Natural killer cell (primary cell): ENCODE measurements around the gene GALNT17. TPM values are rescaled to one million over a fixed set of nuclear protein-coding genes. Genes with fewer than 3 reads are reported as not detected.

Experiments used
- ATAC-seq, 3 donors: fragments of 150-1000 bp in 2 of 3; fragments of 200-7000 bp in 1 of 3; cut with Tn5 transposase; 1 replicate in 1 of 3; 2 replicates in 2 of 3; pipeline ENCODE4 v1.10.0; 2021; ENCODE audit warnings: mild to moderate bottlenecking in 2 of 3, moderate library complexity in 2 of 3
- DNase-seq, 2 donors: peaks; one replicate each; pipeline versions ENCODE4 v3.0.0 to v3.0.0-alpha.2; 2013 to 2021; ENCODE audit warnings: mixed read lengths in 1 of 2
- H3K27ac ChIP-seq: one replicate; pipeline ENCODE4 v1.5.1; 2013; ENCODE audit warnings: mild to moderate bottlenecking, low read length
- H3K27me3 ChIP-seq: one replicate; pipeline ENCODE4 v1.6.1; 2013; ENCODE audit warnings: low read length; ENCODE audit not compliant: control insufficient read depth, insufficient read depth
- H3K36me3 ChIP-seq: one replicate; pipeline ENCODE4 v1.6.1; 2013; ENCODE audit warnings: low read length; ENCODE audit not compliant: control insufficient read depth, insufficient read depth
- H3K4me1 ChIP-seq: one replicate; pipeline ENCODE4 v1.6.1; 2013; ENCODE audit warnings: low read length; ENCODE audit not compliant: control insufficient read depth, insufficient read depth
- H3K4me3 ChIP-seq: one replicate; pipeline ENCODE4 v1.5.1; 2013; ENCODE audit warnings: low read length
- H3K9me3 ChIP-seq: one replicate; pipeline ENCODE4 v1.6.1; 2013; ENCODE audit warnings: low read length; ENCODE audit not compliant: control insufficient read depth, insufficient read depth
- H3K27ac Mint-ChIP-seq, 2 donors: one replicate each; pipeline ENCODE4 v1.8.0; 2022; ENCODE audit warnings: mild to moderate bottlenecking in 2 of 2, mixed read lengths in 2 of 2, moderate library complexity in 1 of 2
- H3K27me3 Mint-ChIP-seq, 2 donors: one replicate each; pipeline ENCODE4 v1.8.0; 2022; ENCODE audit warnings: low read depth in 2 of 2, mixed read lengths in 2 of 2
- H3K36me3 Mint-ChIP-seq: one replicate; pipeline ENCODE4 v1.8.0; 2022; ENCODE audit warnings: mixed read lengths
- H3K4me1 Mint-ChIP-seq, 2 donors: one replicate each; pipeline ENCODE4 v1.8.0; 2022; ENCODE audit warnings: mixed read lengths in 2 of 2
- H3K4me3 Mint-ChIP-seq: one replicate; pipeline ENCODE4 v1.8.0; 2022; ENCODE audit warnings: mild to moderate bottlenecking, moderate library complexity, mixed read lengths
- H3K9me3 Mint-ChIP-seq, 2 donors: one replicate each; pipeline ENCODE4 v1.8.0; 2022; ENCODE audit warnings: mixed read lengths in 2 of 2
- WGBS: methylation state at CpG from one replicate; pipeline ENCODE4 v1.1.7; 2013; ENCODE audit warnings: missing lambda C conversion rate; ENCODE audit not compliant: insufficient coverage; 5-methylcytosine and 5-hydroxymethylcytosine counted together
- intact Hi-C: fragments of 100-400 bp; cut with micrococcal nuclease; formaldehyde crosslinking; loops from one replicate; pipeline ENCODE4 v1.14.2; 2022
- total RNA-seq, 4 donors: library from RNA; stranded (reverse); fragments of 120-200 nt in 1 of 4; gene quantifications; one replicate each; pipeline versions ENCODE4 v1.2.3 to v1.2.4, GENCODE V29; 2013 to 2022
- TF ChIP-seq, protein P1 (sequence below): fragments of 200-600 bp; IDR thresholded peaks from one replicate; pipeline ENCODE4 v1.8.0; 2022; ENCODE audit warnings: antibody characterized with exemption

GALNT17 gene
- total RNA-seq, 3 donors from 2014 or later (not counting 1 experiment from before 2014, with no cell fraction given), result not detected

DNA sequence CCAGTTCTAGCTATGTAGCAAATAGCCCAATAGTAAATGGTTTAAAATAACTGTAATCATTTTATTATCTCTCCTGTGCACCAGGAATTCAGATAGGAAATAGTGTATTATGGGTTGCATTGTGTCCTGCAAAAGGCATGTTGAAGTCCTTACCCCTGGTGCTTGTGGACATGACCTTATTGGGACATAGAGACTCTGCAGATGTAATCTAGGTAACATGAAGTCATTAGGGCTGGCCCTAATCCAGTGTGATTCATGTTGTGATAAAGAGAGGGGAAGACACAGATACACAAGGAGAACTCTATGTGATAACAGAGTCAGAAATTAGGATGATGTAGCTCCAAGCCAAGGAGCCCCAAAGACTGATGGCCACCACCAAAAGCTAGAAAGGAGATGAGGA, 462.8 kb downstream of the GALNT17 start:
- ATAC-seq, result no peak
- no peaks in the 10 kb centered on the region for H3K27me3 ChIP-seq
- TF ChIP-seq, protein P1, sequence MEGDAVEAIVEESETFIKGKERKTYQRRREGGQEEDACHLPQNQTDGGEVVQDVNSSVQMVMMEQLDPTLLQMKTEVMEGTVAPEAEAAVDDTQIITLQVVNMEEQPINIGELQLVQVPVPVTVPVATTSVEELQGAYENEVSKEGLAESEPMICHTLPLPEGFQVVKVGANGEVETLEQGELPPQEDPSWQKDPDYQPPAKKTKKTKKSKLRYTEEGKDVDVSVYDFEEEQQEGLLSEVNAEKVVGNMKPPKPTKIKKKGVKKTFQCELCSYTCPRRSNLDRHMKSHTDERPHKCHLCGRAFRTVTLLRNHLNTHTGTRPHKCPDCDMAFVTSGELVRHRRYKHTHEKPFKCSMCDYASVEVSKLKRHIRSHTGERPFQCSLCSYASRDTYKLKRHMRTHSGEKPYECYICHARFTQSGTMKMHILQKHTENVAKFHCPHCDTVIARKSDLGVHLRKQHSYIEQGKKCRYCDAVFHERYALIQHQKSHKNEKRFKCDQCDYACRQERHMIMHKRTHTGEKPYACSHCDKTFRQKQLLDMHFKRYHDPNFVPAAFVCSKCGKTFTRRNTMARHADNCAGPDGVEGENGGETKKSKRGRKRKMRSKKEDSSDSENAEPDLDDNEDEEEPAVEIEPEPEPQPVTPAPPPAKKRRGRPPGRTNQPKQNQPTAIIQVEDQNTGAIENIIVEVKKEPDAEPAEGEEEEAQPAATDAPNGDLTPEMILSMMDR, result no peak

GRCh38 chr7:71595176-71595575, 463.2 kb downstream of the GALNT17 start:
- ATAC-seq, result no peak
- no peaks in the 10 kb centered on the region for H3K36me3 Mint-ChIP-seq
- H3K9me3 ChIP-seq, result no peaks in the 10 kb centered on the region

More for the DNA sequence above, 462.8 kb downstream of the GALNT17 start:
- no peaks in the 10 kb centered on the region for H3K27me3 Mint-ChIP-seq
- H3K4me3 Mint-ChIP-seq, result no peak overlapping the region
- Histone ChIP-seq H3K9me3 (no peaks in the 10 kb centered on the region), H3K4me1 (no peaks in the 10 kb centered on the region), H3K36me3 (no peaks in the 10 kb centered on the region), H3K4me3 (no peak overlapping the region), H3K27ac (no peak overlapping the region)
- H3K9me3 Mint-ChIP-seq, result peaks cover 8 to 12% of the 10 kb centered on the region in 2 donors
- no peaks in the 10 kb centered on the region for H3K4me1 Mint-ChIP-seq
- no peaks in the 10 kb centered on the region for H3K36me3 Mint-ChIP-seq
- no peak for DNase-seq
- no peak overlapping the region for H3K27ac Mint-ChIP-seq
- intact Hi-C loops, result no loop called here

GRCh38 chr7:71598553-71598952, 466.6 kb downstream of the GALNT17 start:
- no peaks in the 10 kb centered on the region for H3K4me1 Mint-ChIP-seq
- 93% methylated on average over 6 of the region's 6 CpGs for WGBS
- no peaks in the 10 kb centered on the region for H3K9me3 ChIP-seq
- no peak overlapping the region for H3K4me3 Mint-ChIP-seq
- TF ChIP-seq, protein P1, result no peak
- no peaks in the 10 kb centered on the region for H3K27me3 ChIP-seq
- intact Hi-C loops, result no loop called here
- ATAC-seq (no peak), DNase-seq (no peak)
- peaks cover 13 to 15% of the 10 kb centered on the region in 2 donors for H3K9me3 Mint-ChIP-seq
- no peak overlapping the region for H3K27ac ChIP-seq
- H3K36me3 ChIP-seq, result no peaks in the 10 kb centered on the region
- H3K27me3 Mint-ChIP-seq, result no peaks in the 10 kb centered on the region
- H3K36me3 Mint-ChIP-seq, result no peaks in the 10 kb centered on the region
- no peak overlapping the region for H3K27ac Mint-ChIP-seq
- no peak overlapping the region for H3K4me3 ChIP-seq
- no peaks in the 10 kb centered on the region for H3K4me1 ChIP-seq

More at GRCh38 chr7:71595176-71595575, 463.2 kb downstream of the GALNT17 start:
- Histone ChIP-seq H3K4me1 (no peaks in the 10 kb centered on the region), H3K27me3 (no peaks in the 10 kb centered on the region), H3K36me3 (no peaks in the 10 kb centered on the region), H3K4me3 (no peak overlapping the region), H3K27ac (no peak overlapping the region)
- Mint-ChIP-seq H3K4me1 (no peaks in the 10 kb centered on the region), H3K27ac (no peak overlapping the region), H3K9me3 (peaks cover 12% of the 10 kb centered on the region in 2 donors), H3K27me3 (no peaks in the 10 kb centered on the region), H3K4me3 (no peak overlapping the region)
- intact Hi-C loops, result no loop called here
- TF ChIP-seq, protein P1, result no peak
- WGBS, result 94% methylated on average over 2 of the region's 3 CpGs
- no peak for DNase-seq

- H3K27me3 Mint-ChIP-seq, result no peaks in the 10 kb centered on the region
- Histone ChIP-seq H3K27ac (no peak overlapping the region), H3K27me3 (no peaks in the 10 kb centered on the region), H3K9me3 (no peaks in the 10 kb centered on the region), H3K4me1 (no peaks in the 10 kb centered on the region), H3K4me3 (no peak overlapping the region), H3K36me3 (no peaks in the 10 kb centered on the region)
- TF ChIP-seq, protein P1, result no peak
- no peak overlapping the region for H3K27ac Mint-ChIP-seq
- peaks cover 7 to 17% of the 10 kb centered on the region in 2 donors for H3K9me3 Mint-ChIP-seq
- intact Hi-C loops, result no loop called here
- DNase-seq (no peak), ATAC-seq (no peak)
- no peak overlapping the region for H3K4me3 Mint-ChIP-seq
- no peaks in the 10 kb centered on the region for H3K36me3 Mint-ChIP-seq
- WGBS, result 77% methylated on average over 6 of the region's 6 CpGs
- no peaks in the 10 kb centered on the region for H3K4me1 Mint-ChIP-seq
Observed at GRCh38 chr7:71601851-71602250, 469.9 kb downstream of the GALNT17 start.
